GM18502 (cell line): ENCODE measurements around the gene ZNF23.

Experiments
- ATAC-seq: cut with Tn5 transposase; IDR thresholded peaks from one replicate; pipeline ENCODE4 v1.9.1; 2021; ENCODE audit warnings: mild to moderate bottlenecking; ENCODE audit not compliant: unreplicated experiment, poor library complexity

The ZNF23 gene

DNA sequence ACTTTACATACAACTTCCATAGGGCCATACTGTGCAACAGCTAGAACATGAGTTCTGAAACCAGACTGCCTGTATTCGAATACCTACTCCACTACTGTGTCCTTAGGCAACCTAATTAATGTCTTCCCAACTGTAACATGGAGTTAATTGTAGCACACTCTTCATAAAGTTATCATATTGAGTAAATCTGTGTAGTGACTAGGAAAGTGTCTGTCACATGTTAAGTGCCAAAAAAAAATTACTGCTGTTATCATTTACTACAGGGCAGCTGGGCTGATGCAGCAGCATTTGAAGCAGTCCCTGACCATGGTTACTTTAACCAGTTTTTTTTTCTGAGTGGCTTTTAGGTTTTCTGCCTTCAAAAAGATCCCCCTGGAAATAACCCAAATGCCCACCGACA is 10.9 kb upstream of the ZNF23 start:
- no peak for ATAC-seq

DNA sequence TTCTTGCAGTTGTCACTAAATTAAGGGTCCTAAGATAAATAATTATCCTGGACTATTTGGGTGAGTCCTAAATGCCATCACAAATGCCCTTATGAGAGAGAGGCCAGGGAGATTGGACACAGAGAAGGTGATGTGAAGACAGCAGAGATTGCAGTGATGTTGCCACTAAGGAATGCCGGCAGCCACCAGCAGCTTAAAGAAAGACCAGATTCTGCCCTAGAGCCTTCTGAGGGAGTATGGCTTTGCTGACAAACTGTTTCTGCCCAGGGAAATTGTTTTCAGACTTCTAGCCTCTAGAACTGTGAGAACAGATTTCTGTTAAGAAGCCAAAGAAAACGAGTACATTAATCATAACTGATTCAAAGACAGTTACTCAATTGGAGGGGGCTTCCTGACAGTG is 10.0 kb upstream of the ZNF23 start:
- no peak for ATAC-seq

DNA sequence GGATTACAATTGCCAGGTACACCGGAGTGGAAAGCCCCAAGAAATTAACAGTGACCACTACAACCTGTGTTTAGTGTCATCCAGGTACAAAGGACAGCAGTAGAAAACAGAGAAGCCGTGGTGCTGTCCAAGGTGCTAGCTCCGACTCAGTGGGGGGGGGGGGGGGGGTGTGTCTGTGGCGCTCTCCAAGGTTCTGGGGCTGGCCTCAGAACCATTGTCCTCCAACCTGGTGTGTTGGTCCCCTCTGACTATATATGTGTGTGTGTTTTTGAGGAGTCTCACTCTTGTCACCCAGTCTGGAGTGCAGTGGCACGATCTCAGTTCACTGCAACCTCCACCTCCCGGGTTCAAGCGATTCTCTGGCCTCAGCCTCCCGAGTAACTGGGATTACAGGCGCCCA is 5.8 kb upstream of the ZNF23 start:
- ATAC-seq, result no peak

DNA sequence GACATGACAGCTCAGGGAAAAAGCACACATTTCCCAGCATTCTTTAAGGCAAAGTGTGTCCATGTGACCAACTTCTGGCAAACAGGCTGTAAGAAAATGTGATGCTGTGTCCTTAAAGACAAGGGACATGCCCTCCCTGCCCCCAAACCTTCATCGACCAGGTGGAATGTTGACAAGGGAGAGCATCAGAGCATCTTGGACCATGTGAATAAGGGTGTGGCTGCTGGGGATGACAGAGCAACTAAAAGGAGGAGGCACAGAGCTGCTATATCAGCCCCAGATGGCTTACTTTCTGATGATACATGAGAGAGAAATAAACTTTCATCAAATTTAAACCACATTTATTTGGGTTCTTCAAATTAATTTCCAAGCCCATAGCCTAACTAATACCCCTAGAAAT is 2.2 kb upstream of the ZNF23 start:
- no peak for ATAC-seq

DNA sequence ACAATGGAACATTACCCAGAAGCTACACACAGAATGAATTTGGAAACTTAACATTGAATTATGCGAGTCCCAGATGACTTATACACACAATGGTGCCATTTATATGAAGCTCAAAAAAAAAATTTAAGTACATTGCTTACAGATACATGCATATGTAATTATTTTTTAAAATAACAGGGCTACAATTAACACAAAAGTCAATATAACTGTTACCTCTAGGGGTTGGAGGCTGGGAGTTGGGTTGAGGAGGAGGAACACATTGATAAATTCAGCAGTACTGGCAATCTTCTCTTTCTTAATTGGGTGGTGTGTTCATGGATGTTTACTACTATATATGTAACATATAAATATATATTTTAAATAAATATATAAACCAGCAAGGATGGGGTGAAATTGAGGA is 1.1 kb downstream of the ZNF23 start:
- ATAC-seq, result no peak

DNA sequence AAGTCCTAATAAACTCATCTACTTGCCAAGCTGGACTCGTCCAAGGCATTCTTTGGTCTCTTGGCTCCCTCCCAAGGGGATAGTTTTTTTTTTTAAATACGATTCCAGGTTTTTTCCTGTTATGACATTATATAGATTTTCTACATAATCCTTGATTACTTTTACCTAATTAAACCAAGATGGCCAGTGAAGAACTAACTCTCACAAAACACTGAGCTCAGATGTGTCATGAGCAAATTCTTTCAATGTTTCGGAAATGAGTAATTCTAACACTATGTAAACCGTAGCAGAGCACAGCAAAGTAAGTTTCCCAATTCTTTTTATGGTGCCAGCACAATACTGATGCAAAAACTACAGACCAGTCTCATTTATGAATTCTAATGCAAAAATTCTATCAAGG is 1.8 kb downstream of the ZNF23 start:
- no peak for ATAC-seq

DNA sequence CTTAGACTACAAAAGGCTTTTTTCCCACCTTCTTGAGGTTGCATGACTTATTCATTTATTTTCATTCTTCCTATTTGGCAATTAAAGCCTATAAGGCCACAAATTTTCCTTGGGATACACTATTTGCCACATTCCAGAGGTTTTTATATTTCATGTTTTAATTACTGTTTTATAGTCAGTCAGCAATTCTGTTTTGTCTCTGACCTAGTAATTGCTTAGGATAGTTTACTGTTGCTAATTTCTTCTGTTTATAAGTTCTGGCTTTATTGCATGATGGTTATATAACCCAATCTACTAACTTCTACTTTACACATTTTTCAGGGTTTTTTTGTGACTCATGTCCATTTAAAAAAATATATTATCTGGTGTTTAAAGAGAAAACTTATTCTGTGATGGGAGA is 2.5 kb downstream of the ZNF23 start:
- ATAC-seq, result no peak

DNA sequence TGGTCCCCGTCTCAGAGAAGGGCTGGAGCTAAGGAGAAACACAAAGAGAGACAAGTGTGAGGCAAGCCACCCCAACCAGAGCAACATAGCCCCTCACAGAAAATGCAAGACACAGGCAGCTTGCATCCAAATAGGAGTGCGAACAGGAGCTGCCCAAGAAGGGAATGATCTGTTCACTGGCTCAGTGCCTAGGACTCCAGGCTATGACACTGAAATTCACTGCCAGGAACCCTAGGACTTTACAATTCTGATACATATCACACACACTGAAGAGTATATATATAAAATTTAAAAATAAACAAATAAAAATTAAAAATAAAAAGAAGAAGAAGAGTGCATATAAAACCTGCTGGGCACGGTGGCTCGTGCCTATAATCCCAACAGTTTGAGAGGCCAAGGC is 5.2 kb downstream of the ZNF23 start:
- no peak for ATAC-seq

DNA sequence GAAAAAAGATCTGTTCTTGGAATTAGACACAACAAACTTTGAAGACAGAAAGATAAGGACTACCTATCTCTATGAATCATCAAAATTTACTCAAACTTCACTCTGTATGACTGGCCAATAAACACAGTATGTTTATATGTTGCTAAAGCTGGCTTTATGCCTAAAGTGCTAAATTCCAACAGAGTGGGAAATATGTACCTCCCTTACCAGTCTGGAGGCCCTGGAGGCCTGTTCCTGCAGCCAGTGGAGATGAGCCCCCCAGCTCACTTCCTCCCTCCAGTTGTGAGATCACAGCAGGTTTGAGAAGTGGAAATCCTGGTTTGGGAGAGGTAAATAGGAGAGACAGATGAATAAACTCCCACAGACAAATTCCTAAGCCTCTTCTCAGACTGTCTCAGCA is 9.0 kb downstream of the ZNF23 start:
- ATAC-seq, result no peak

DNA sequence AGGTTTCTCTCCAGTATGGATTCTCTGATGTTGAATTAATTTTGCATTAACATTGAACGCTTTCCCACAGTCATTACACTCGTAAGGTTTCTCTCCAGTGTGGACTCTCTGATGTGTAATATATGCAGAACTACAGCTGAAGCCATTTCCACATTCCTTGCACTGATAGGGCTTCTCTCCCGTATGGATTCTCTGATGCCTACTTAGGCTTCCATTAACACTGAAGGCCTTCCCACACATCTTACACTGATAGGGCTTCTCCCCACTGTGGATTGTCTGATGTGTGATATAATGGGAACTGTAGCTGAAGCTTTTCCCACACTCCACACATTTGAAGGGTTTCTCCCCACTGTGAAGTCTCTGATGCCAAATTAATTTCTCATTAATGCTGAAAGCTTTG is 13.0 kb downstream of the ZNF23 start:
- no peak for ATAC-seq

DNA sequence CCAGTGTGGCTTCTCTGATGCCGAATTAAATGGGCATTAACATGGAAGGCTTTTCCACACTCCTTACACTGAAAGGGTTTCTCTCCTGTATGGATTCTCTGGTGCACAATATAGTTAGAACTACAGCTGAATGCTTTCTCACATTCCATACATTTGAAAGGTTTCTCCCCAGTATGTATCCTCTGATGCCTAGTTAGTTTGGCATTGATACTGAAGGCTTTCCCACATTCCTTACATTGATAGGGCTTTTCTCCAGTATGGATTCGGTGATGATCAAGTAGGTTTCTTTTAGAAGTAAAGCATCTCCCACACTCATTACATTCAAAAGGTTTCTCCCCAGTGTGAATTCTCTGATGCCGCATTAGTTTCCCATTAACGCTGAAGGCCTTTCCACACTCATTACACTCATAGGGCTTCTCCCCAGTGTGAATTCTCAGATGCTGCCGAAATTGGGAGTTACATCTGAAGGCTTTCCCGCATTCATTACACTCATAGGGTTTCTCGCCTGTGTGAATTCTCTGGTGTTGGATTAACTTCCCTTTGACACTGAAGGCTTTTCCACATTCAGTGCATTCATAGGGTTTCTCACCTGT is 13.7 kb downstream of the ZNF23 start:
- no peak for ATAC-seq

DNA sequence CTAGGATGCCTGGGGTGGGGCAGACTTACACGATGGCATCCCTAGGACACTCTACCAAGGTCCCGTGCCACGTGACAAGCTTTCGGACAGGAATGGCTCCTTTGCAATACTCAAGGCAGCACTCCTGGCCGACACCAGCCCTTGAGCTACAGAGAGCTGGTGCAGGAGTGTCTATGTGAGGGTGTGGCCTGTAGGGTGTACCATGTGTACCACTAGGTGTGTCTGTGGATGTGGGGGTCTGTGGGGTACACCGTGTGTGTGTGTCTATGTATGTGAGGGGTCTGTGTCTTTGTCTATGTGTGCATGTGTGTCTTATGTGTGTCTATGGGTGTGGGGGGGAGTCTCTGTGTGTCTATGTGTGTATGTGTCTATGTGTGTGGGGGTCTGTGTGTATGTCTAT is 18.3 kb downstream of the ZNF23 start:
- no peak for ATAC-seq

DNA sequence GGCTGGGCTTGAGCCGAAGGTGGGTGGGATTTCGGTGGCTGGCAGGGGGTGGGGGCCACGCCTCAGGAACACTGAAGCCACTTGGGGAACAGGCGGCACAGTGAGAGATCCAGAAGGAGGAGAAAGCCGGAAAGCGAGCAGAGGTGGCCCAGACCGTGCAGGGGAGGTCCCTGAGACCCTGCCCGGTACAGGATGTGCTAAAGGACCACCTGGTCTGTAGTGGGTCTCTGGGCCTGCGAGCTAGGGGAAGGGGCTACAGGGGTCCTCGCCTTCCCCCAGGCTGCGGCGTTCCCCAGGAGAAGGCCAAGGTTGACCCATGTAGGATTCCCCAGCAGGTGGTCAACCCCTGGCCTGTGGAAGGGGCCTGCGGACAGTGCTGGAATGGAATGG is 20.0 kb downstream of the ZNF23 start, which contains the start of gene TLE7:
Gene TLE7, minus strand, starts transcription at position 4 of the 390 bp plus-strand sequence. CDS start 8,730 bp downstream, outside the sequence.
- ATAC-seq, result no peak

DNA sequence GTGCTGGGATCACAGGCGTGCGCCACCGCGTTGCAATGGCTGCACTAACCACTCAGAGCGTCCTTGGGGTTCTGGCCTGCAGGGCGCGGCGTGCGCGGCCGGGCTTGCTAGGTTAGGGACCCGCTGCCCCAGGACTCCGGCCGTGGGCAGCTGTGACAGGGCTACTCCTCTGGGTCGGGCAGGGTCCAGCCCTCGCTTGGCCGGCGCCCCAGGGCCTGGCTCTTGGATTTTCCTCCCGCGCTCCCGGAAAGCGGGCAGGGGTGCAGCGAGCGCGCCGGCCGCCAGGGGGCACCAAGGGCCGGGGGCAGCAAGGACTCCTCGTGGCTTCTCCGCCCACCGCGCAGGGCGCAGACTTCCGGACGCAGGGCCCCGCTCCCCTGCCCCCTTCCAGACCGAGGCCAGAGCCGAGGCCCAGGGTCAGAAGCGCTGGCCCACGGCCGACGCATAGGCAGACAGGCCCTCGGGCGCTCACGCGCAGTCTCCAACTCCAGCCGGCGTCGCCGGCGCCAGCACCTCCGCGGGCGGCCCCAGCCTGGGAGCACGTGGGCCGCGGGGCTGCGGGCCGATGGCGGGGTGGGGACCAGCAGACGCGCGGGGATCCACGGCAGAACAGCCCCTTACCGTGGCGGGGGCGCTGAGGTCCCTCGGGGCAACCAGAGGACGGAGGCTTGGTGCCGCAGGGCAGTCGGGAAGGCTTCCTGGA is 20.5 kb downstream of the ZNF23 start:
- ATAC-seq, result no peak

DNA sequence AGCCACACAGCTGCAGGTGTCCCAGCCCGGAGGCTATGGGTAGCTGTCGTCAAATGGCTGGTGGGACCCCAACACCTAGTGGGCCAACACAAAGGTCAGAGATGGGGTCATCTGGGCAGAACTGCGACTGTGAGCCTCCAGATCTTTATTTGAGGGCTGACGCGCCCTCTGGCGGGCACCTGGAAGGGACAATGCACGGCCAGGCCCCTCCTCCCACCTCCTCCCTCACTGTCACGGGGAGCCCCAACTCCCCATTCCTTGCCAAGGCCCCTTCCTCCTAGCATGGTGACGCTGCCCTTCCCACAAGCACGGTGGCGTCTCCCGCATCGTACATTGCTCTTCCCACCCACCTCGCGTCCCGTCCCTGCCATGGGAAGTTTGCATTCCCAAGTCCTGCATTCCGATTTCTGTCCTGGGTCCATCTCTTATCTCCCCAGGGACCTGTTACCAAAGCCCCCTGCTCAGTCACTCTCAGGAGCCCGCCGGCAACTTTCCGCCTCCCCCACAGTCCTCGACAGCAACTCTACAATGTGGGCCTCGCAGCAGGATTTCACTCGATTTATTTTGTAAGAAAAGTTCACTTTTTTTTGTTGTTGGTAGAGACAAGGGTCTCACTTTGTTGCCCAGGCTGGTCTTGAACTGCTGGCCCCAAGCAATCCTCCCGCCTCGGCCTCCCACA is 21.2 kb downstream of the ZNF23 start:
- ATAC-seq, result no peak

DNA sequence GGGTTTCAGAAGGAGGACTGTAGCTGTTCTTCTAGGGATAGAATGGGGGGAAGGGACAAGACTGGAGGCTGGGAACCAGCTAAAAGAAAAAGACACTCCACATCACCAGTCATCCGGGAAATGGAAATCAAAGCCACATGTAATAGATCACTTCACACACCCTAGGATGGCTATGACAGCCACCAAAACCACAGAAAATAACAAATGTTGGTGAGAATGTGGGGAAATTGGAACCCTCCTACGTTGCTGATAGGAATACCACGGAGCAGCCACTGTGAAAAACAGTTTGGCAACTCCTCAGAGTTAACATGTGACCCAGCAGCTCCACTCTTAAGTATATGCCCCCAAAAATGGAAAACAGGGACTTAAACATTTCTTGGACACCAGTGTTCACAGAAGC is 22.5 kb downstream of the ZNF23 start:
- no peak for ATAC-seq

DNA sequence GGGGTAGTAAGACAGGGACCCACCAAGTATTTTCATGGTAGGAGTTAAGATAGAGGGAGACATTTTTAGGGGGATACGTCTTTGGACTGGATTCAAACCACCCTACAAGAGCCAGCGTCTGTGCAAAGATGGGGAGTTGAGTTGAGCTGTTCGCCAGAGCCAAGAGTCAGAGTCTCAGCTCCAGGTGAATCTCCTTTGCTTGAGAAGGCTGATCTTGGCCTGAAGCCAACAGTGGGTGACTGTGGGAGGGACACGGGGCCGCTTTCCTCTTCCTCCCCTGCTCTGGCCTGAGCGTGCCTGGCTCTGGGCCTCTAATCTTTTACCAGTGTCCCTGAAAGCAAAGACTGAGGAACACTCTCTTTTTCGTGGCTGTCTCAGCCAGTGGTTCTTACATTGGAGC is 25.6 kb downstream of the ZNF23 start:
- ATAC-seq, result no peak

DNA sequence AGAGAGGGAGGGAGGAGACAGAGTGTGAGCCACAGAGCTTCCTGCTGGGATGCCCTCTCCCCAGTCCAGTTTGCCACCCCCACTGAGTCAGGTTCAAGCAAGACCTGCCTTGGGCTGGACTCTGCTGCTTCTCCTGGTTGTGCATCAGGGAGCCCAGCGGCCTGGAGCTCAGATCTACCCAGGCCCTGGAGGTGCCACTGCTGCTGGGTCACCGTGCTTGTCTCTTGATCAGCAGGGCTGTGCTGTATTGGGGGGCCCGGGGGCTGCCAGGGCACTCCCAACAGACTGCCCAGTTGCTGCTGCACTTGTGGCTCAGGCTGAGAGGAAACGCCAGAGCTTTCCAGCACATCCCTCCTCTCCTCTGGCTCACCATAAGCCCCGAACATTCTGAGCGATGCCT is 29.1 kb downstream of the ZNF23 start:
- no peak for ATAC-seq

DNA sequence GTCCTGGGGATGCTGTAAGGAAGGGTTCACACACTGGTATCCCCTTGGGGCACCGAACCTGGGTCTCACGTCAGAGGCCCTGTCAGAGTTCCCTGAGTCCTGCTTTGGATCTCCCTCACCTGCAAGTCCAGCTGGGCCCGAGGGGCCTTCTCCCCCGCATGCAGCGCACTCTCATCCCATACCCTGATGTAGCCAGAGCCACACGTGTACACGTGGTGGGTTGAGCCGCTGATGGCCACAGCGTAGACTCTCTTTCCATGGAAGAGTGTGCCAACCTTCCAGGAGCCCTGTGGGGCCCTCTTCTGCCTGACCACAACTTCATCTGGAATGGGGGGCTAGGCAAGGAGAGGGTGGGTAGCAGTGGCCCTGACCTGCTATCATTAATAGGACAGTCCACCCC is 30.1 kb downstream of the ZNF23 start:
- no peak for ATAC-seq

DNA sequence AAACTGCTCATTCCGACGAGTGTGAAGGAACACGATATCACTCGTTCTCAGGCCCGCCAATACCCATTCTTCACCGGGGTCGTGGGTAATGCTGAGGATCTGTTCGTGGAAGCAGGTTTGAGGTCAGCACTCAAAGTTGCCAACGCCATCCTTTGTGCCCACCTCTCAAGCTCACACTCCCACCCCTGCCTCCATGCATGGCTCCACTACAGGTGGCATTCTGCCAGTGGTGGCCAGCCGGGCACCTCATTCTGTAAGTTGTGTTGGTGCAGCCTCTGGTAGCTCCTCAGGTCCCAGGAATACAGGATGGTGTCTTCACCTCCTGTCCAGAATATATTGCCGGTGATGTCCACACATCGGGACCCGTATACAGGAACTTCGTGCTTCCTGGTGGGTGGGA is 30.9 kb downstream of the ZNF23 start:
- no peak for ATAC-seq

DNA sequence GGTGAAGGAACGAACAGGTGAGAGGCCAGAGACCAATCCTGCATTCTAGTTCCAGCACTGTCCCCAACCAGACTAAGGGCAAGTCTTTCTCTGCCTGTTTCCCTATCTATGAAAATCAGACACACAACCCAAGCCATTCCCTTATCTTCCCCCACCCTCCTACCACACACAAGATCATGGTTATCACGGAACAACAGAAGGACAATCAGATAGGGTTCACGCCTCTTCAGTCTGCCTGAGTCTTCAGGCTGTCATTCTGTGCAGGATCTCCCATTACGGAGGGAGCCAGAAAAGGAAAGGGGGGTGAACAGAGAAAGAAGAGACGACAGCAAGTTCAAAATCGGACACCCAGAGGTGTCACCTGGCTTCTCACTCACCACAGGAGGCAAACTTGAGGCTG is 31.3 kb downstream of the ZNF23 start:
- ATAC-seq, result no peak

DNA sequence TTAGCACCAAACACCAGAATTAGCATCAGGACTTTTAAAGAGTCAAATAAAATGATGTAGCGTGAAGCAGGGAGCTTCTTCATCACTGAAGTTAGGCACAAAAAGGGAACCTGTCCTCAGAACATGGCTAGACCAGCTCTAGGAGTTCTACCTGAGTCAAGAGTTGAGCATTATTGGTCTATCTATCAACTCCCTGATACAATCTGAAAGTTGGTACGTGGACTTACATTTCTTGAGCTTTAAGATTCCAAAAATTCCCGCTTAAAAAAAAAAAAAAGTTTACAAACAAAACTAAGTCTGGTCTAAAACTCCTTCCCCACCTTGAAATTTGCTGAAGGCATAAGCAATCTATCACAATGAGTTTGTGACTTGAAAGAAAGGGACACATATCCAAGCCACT is 32.5 kb downstream of the ZNF23 start:
- ATAC-seq, result no peak
